Measurements from ENCODE around the gene GLS. TPM values are rescaled to one million over a fixed set of nuclear protein-coding genes. Genes with fewer than 3 reads are reported as not detected.
A peak's percentile ranks its signal among the peaks of the same experiment; 100 is the strongest.

GLS gene
- total and polyA plus RNA-seq, 4 donors = 31.1 to 318 (median 104) TPM

DNA sequence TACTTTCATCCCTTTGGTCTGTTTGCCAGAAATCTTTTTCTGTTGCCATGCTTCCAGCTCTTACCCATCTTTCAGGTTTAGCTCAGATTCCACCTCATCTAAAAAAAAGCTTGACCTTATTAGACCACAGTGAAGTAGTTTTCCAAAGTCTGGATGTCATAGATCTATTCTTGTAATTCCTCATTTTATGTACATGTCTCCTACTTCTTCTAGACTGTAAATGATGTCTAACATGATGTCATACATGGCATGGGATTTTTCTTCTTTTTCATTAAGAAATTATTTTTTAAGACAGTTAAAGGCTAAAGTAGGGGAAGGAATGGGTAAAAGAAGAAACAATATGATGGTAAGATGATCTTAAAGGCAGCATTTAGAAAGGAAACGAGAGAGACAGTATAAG is 11.3 kb downstream of the GLS start:
- no peak overlapping the region for H3K9ac ChIP-seq (ENCODE audit: insufficient read depth in 1 of 2, low read length in 2 of 2)
- DNase-seq (no peak), ATAC-seq (ENCODE audit: insufficient read depth, low FRiP score) (no peak)
- peaks cover 0 to 15% (median 3%) of the 10 kb centered on the region in 5 donors for H3K4me1 ChIP-seq (ENCODE audit: control insufficient read depth in 5 of 5, insufficient read depth in 5 of 5, low read length in 5 of 5)
- no peak overlapping the region for H3K27ac ChIP-seq (ENCODE audit: low read depth in 1 of 2, low read length in 1 of 2)
- WGBS, 2 donors = 67 to 89% methylated on average over 1 of the region's 1 CpG
- H3K36me3 ChIP-seq (ENCODE audit: control insufficient read depth in 4 of 4, insufficient read depth in 4 of 4, low read length in 4 of 4) = peaks cover 3 to 6% (median 5%) of the 10 kb centered on the region in 4 donors
- H3K27me3 ChIP-seq (ENCODE audit: control insufficient read depth in 3 of 3, insufficient read depth in 3 of 3, low read length in 2 of 3) = no peaks in the 10 kb centered on the region
- H3K4me3 ChIP-seq = no peak overlapping the region
- H3K9me3 ChIP-seq (ENCODE audit: control insufficient read depth in 4 of 4, insufficient read depth in 3 of 4, low read length in 3 of 4) = no peaks in the 10 kb centered on the region
- TF ChIP-seq, protein P1, sequence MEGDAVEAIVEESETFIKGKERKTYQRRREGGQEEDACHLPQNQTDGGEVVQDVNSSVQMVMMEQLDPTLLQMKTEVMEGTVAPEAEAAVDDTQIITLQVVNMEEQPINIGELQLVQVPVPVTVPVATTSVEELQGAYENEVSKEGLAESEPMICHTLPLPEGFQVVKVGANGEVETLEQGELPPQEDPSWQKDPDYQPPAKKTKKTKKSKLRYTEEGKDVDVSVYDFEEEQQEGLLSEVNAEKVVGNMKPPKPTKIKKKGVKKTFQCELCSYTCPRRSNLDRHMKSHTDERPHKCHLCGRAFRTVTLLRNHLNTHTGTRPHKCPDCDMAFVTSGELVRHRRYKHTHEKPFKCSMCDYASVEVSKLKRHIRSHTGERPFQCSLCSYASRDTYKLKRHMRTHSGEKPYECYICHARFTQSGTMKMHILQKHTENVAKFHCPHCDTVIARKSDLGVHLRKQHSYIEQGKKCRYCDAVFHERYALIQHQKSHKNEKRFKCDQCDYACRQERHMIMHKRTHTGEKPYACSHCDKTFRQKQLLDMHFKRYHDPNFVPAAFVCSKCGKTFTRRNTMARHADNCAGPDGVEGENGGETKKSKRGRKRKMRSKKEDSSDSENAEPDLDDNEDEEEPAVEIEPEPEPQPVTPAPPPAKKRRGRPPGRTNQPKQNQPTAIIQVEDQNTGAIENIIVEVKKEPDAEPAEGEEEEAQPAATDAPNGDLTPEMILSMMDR (IDR thresholded peaks at IDR 0.05; ENCODE audit: control extremely low read depth, extremely low read depth) = no peak

DNA sequence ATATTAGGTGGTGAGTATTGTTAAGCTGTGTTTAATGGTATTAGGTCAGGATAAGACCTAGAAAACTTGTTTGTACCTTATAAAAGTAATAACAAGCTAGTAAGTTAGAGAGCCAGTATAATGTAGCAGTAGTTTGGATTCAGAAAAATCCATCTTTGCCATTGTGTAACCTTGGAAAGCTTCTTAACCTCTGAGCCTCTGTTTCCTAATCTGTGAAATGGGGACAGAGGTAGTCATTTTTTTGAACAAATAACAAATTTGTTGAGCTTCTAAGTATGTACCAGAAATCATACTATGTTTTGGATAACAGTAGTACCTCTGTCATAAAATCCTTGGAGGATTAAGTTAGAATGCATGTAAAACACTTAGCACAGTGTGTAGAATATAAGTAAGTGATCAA is 12.5 kb downstream of the GLS start:
- Histone ChIP-seq H3K27me3 (ENCODE audit: control insufficient read depth in 3 of 3, insufficient read depth in 3 of 3, low read length in 2 of 3) (no peaks in the 10 kb centered on the region), H3K4me1 (ENCODE audit: control insufficient read depth in 5 of 5, insufficient read depth in 5 of 5, low read length in 5 of 5) (peaks cover 0 to 15% (median 3%) of the 10 kb centered on the region in 5 donors), H3K36me3 (ENCODE audit: control insufficient read depth in 4 of 4, insufficient read depth in 4 of 4, low read length in 4 of 4) (peaks cover 3 to 8% (median 5%) of the 10 kb centered on the region in 4 donors), H3K9me3 (ENCODE audit: control insufficient read depth in 4 of 4, insufficient read depth in 3 of 4, low read length in 3 of 4) (no peaks in the 10 kb centered on the region), H3K4me3 (no peak overlapping the region), H3K27ac (ENCODE audit: low read depth in 1 of 2, low read length in 1 of 2) (no peak overlapping the region), H3K9ac (ENCODE audit: insufficient read depth in 1 of 2, low read length in 2 of 2) (peak overlapping the region in 1 of 2 donors; percentile 26)
- ATAC-seq (ENCODE audit: insufficient read depth, low FRiP score) (no peak), DNase-seq (no peak)
- TF ChIP-seq, protein P1 (IDR thresholded peaks at IDR 0.05; ENCODE audit: control extremely low read depth, extremely low read depth) = no peak

- H3K4me3 ChIP-seq = no peak overlapping the region
- TF ChIP-seq, protein P1 (IDR thresholded peaks at IDR 0.05; ENCODE audit: control extremely low read depth, extremely low read depth) = no peak
- peaks cover 4 to 8% (median 5%) of the 10 kb centered on the region in 4 donors for H3K36me3 ChIP-seq (ENCODE audit: control insufficient read depth in 4 of 4, insufficient read depth in 4 of 4, low read length in 4 of 4)
- no peaks in the 10 kb centered on the region for H3K27me3 ChIP-seq (ENCODE audit: control insufficient read depth in 3 of 3, insufficient read depth in 3 of 3, low read length in 2 of 3)
- no peaks in the 10 kb centered on the region for H3K9me3 ChIP-seq (ENCODE audit: control insufficient read depth in 4 of 4, insufficient read depth in 3 of 4, low read length in 3 of 4)
- H3K4me1 ChIP-seq (ENCODE audit: control insufficient read depth in 5 of 5, insufficient read depth in 5 of 5, low read length in 5 of 5) = peaks cover 0 to 5% (median 3%) of the 10 kb centered on the region in 5 donors
- ATAC-seq (ENCODE audit: insufficient read depth, low FRiP score) = no peak
- no peak overlapping the region for H3K9ac ChIP-seq (ENCODE audit: insufficient read depth in 1 of 2, low read length in 2 of 2)
- no peak overlapping the region for H3K27ac ChIP-seq (ENCODE audit: low read depth in 1 of 2, low read length in 1 of 2)
- 60 to 76% methylated on average over 4 of the region's 4 CpGs for WGBS, 2 donors
- DNase-seq = no peak
Measured at GRCh38 chr2:190896477-190896876, 15.9 kb downstream of the GLS start.

Measured in lung (tissue), 12 donors.